Testis (tissue), 3 donors: ENCODE results near the gene CA12. TPM values are rescaled to one million over a fixed set of nuclear protein-coding genes. Genes with fewer than 3 reads are reported as not detected.

ENCODE experiments used
- DNase-seq: peaks from one replicate; pipeline ENCODE4 v3.0.0-alpha.2; 2019
- H3K27ac ChIP-seq, 2 donors: fragments of 200-600 bp; sonication (generic); one replicate each; pipeline ENCODE4 v1.5.1; 2019
- H3K27me3 ChIP-seq: fragments of 200-600 bp; sonication (generic); one replicate; pipeline ENCODE4 v1.5.1; 2019
- H3K36me3 ChIP-seq: fragments of 200-600 bp; sonication (generic); one replicate; pipeline ENCODE4 v1.5.1; 2017; ENCODE audit warnings: low read depth; ENCODE audit errors: missing control alignments
- H3K4me1 ChIP-seq: fragments of 200-600 bp; sonication (generic); one replicate; pipeline ENCODE4 v1.5.1; 2019
- H3K4me3 ChIP-seq, 2 donors: fragments of 200-600 bp; sonication (generic); one replicate each; pipeline ENCODE4 v1.5.1; 2017 to 2019
- H3K9me3 ChIP-seq: fragments of 200-600 bp; sonication (generic); one replicate; pipeline ENCODE4 v1.5.1; 2017
- CTCF ChIP-seq, 3 experiments: fragments of 450-650 bp in 2 of 3; fragments of 200-600 bp in 1 of 3; sonication (generic) in 1 of 3; IDR thresholded peaks; one replicate each; pipeline ENCODE4 v1.5.1; 2016 to 2019; ENCODE audit warnings: antibody characterized with exemption in 3 of 3, mild to moderate bottlenecking in 2 of 3, moderate library complexity in 1 of 3
- POLR2A ChIP-seq: fragments of 450-650 bp; IDR thresholded peaks from one replicate; pipeline ENCODE4 v1.6.1; 2017; ENCODE audit warnings: antibody characterized with exemption, mild to moderate bottlenecking, moderate library complexity
- WGBS, 2 donors: methylation state at CpG; one replicate each; pipeline ENCODE4 v1.1.5; 2018; 5-methylcytosine and 5-hydroxymethylcytosine counted together
- intact Hi-C: fragments of 100-400 bp; cut with DNase I; formaldehyde crosslinking; loops from one replicate; pipeline ENCODE4 v1.15.1; 2023; ENCODE audit warnings: low total_unique reads
- polyA plus RNA-seq: library from polyadenylated mRNA; stranded (reverse); fragments of 350-450 nt; fragmentation: Illumina TruSeq; extraction: RNeasy Lipid Tissue Mini Kit (QIAGEN cat#74804); gene quantifications from one replicate; pipeline ENCODE4 v1.2.3, GENCODE V29; 2014; ENCODE audit warnings: low read depth, low replicate concordance; ENCODE audit not compliant: insufficient read depth
- total RNA-seq, 2 donors: library from RNA; depleted of rRNA; stranded (reverse); fragments of >200 nt; gene quantifications; one replicate each; pipeline ENCODE4 v1.2.3, GENCODE V29; 2016

CA12 gene
- total and polyA plus RNA-seq, 3 donors from 2014 or later, result 0.55 to 8.0 (median 0.68) TPM

- DNase-seq, result no peak
- 88 to 95% methylated on average over 9 of the region's 9 CpGs for WGBS, 2 donors
- H3K4me1 ChIP-seq, result no peaks in the 10 kb centered on the region
- H3K4me3 ChIP-seq, result no peak overlapping the region
- TF ChIP-seq POLR2A (no peak), CTCF (IDR thresholded peaks at IDR 0.05) (no peak)
- no peaks in the 10 kb centered on the region for H3K9me3 ChIP-seq
- intact Hi-C loops, result no loop called here
- no peaks in the 10 kb centered on the region for H3K36me3 ChIP-seq
- H3K27ac ChIP-seq, result no peak overlapping the region
- no peaks in the 10 kb centered on the region for H3K27me3 ChIP-seq
Observed at GRCh38 chr15:63373866-63374548, 7.6 kb downstream of the CA12 start.

GRCh38 chr15:63373330-63373729 lies 8.3 kb downstream of the CA12 start:
- no peak for DNase-seq
- WGBS, 2 donors, result 85 to 95% methylated on average over 2 to 3 of the region's 3 CpGs
- intact Hi-C loops, result no loop called here
- H3K9me3 ChIP-seq, result no peaks in the 10 kb centered on the region
- H3K27me3 ChIP-seq, result no peaks in the 10 kb centered on the region
- no peak overlapping the region for H3K4me3 ChIP-seq
- H3K27ac ChIP-seq, result no peak overlapping the region
- H3K36me3 ChIP-seq, result no peaks in the 10 kb centered on the region
- H3K4me1 ChIP-seq, result no peaks in the 10 kb centered on the region
- TF ChIP-seq CTCF (IDR thresholded peaks at IDR 0.05) (no peak), POLR2A (no peak)

GRCh38 chr15:63372753-63373152 lies 8.9 kb downstream of the CA12 start:
- intact Hi-C loops, result no loop called here
- H3K4me1 ChIP-seq, result no peaks in the 10 kb centered on the region
- no peaks in the 10 kb centered on the region for H3K27me3 ChIP-seq
- H3K4me3 ChIP-seq, result no peak overlapping the region
- no peak for TF ChIP-seq POLR2A
- DNase-seq, result no peak
- 94 to 100% methylated on average over 4 to 5 of the region's 5 CpGs for WGBS, 2 donors
- no peaks in the 10 kb centered on the region for H3K36me3 ChIP-seq
- no peak overlapping the region for H3K27ac ChIP-seq
- H3K9me3 ChIP-seq, result no peaks in the 10 kb centered on the region

- TF ChIP-seq CTCF (IDR thresholded peaks at IDR 0.05) (no peak), POLR2A (no peak)
- 82 to 85% methylated on average over 12 of the region's 12 CpGs for WGBS, 2 donors
- no peak for DNase-seq
Observed at GRCh38 chr15:63372018-63372705, 9.5 kb downstream of the CA12 start.

GRCh38 chr15:63371297-63371918 lies 10.2 kb downstream of the CA12 start:
- H3K27ac ChIP-seq, result no peak overlapping the region

More at GRCh38 chr15:63372018-63372705, 9.5 kb downstream of the CA12 start:
- no peaks in the 10 kb centered on the region for H3K36me3 ChIP-seq
- intact Hi-C loops, result no loop called here
- H3K27ac ChIP-seq, result no peak overlapping the region
- H3K27me3 ChIP-seq, result no peaks in the 10 kb centered on the region
- no peak overlapping the region for H3K4me3 ChIP-seq
- H3K9me3 ChIP-seq, result no peaks in the 10 kb centered on the region
- H3K4me1 ChIP-seq, result no peaks in the 10 kb centered on the region

More at GRCh38 chr15:63371297-63371918, 10.2 kb downstream of the CA12 start:
- no peaks in the 10 kb centered on the region for H3K9me3 ChIP-seq
- no peak for TF ChIP-seq POLR2A
- TF ChIP-seq CTCF (IDR thresholded peaks at IDR 0.05), result no peak
- H3K4me1 ChIP-seq, result no peaks in the 10 kb centered on the region
- H3K36me3 ChIP-seq, result no peaks in the 10 kb centered on the region
- intact Hi-C loops, result no loop called here
- DNase-seq, result no peak
- 86 to 87% methylated on average over 14 to 15 of the region's 15 CpGs for WGBS, 2 donors
- no peak overlapping the region for H3K4me3 ChIP-seq
- H3K27me3 ChIP-seq, result no peaks in the 10 kb centered on the region
